ENCODE measurements around the gene EIF2A.

DNA sequence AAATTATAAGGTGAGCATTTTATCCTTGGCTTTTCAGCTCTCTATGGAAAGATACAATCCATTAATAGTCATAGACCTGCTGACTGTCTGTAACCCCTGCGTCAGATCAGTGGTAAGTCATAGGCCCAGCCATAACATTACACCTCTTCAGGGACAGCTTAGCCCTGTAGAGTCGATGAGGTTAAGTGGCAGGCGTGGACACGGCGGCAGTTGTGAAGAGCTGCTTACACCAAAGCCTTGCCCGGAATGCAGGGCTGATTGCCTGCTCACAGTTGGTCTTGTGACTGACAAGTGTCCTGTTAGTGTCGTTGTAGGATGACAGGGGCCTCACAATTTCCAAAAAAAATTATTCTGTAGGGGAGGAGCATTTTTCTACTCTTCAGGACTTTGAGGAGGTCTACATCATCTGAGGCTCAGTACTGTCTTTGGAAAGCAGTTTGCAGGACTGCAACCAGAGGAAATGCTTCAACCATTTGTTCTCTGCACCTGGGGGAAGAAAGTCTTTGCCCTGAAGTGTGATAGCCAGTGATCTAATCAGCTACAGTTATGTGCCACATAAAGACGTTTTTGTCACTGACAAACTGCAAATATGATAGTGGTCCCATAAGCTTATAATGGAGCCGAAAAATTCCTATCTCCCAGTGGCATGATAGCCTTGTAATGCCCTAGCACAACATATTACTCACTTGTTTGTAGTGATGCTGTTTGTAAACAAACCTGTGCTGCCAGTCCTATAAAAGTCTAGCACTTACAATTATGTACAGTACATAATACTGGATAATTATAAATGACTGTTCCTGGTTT lies 41.6 kb downstream of the EIF2A start:
- TF ChIP-seq CTCF (conservative IDR thresholded peaks at IDR 0.05), result no peak
- TF ChIP-seq EZH2 (IDR thresholded peaks at IDR 0.05; ENCODE audit: low read depth), result no peak
